ENCODE results near the gene AFG1L. TPM values are rescaled to one million over a fixed set of nuclear protein-coding genes. Genes with fewer than 3 reads are reported as not detected.

Gene AFG1L
- total and polyA plus RNA-seq, 7 donors: 2.1 to 6.9 (median 3.5) TPM

- no peak for DNase-seq
- TF ChIP-seq POLR2A (IDR thresholded peaks at IDR 0.05): no peak
- TF ChIP-seq CTCF (IDR thresholded peaks at IDR 0.05): no peak
- TF ChIP-seq POLR2AphosphoS5 (IDR thresholded peaks at IDR 0.05): no peak
- TF ChIP-seq EP300 (IDR thresholded peaks at IDR 0.05): no peak
- no peaks in the 10 kb centered on the region for H3K27me3 ChIP-seq
- 73 to 75% methylated on average over 3 of the region's 3 CpGs for WGBS, 2 donors
- H3K4me3 ChIP-seq: no peak overlapping the region
- H3K9me3 ChIP-seq: no peaks in the 10 kb centered on the region
- no peaks in the 10 kb centered on the region for H3K36me3 ChIP-seq
- intact Hi-C loops (cut with DNase I): no loop called here
- no peak overlapping the region for H3K27ac ChIP-seq
- H3K4me1 ChIP-seq: no peaks in the 10 kb centered on the region
These were observed 68.3 kb downstream of the AFG1L start for GRCh38 chr6:108363113-108363512.

- H3K36me3 ChIP-seq: no peaks in the 10 kb centered on the region
- no peak for DNase-seq
- 89 to 91% methylated on average over 6 of the region's 6 CpGs for WGBS, 2 donors
These were observed 69.0 kb downstream of the AFG1L start for GRCh38 chr6:108363889-108364313.

GRCh38 chr6:108364470-108364869 is 69.6 kb downstream of the AFG1L start:
- intact Hi-C loops (cut with DNase I): no loop called here
- H3K27ac ChIP-seq: no peak overlapping the region

More at GRCh38 chr6:108363889-108364313, 69.0 kb downstream of the AFG1L start:
- no peak overlapping the region for H3K4me3 ChIP-seq
- no peaks in the 10 kb centered on the region for H3K4me1 ChIP-seq
- H3K9me3 ChIP-seq: no peaks in the 10 kb centered on the region
- TF ChIP-seq POLR2A (IDR thresholded peaks at IDR 0.05) (no peak), EP300 (IDR thresholded peaks at IDR 0.05) (no peak), POLR2AphosphoS5 (IDR thresholded peaks at IDR 0.05) (no peak), CTCF (IDR thresholded peaks at IDR 0.05) (no peak)
- no peaks in the 10 kb centered on the region for H3K27me3 ChIP-seq
- no peak overlapping the region for H3K27ac ChIP-seq
- intact Hi-C loops (cut with DNase I): no loop called here

GRCh38 chr6:108365478-108365877 is 70.6 kb downstream of the AFG1L start:
- Histone ChIP-seq H3K9me3 (no peaks in the 10 kb centered on the region), H3K27ac (no peak overlapping the region), H3K27me3 (no peaks in the 10 kb centered on the region), H3K36me3 (no peaks in the 10 kb centered on the region), H3K4me1 (no peaks in the 10 kb centered on the region), H3K4me3 (no peak overlapping the region)
- TF ChIP-seq CTCF (IDR thresholded peaks at IDR 0.05) (no peak), POLR2AphosphoS5 (IDR thresholded peaks at IDR 0.05) (no peak), EP300 (IDR thresholded peaks at IDR 0.05) (no peak), POLR2A (IDR thresholded peaks at IDR 0.05) (no peak)
- intact Hi-C loops (cut with DNase I): no loop called here
- no peak for DNase-seq

More at GRCh38 chr6:108364470-108364869, 69.6 kb downstream of the AFG1L start:
- Histone ChIP-seq H3K27me3 (no peaks in the 10 kb centered on the region), H3K4me1 (no peaks in the 10 kb centered on the region), H3K4me3 (no peak overlapping the region), H3K9me3 (no peaks in the 10 kb centered on the region), H3K36me3 (no peaks in the 10 kb centered on the region)
- WGBS, 2 donors: 86 to 88% methylated on average over 3 of the region's 3 CpGs
- no peak for TF ChIP-seq CTCF (IDR thresholded peaks at IDR 0.05)
- no peak for TF ChIP-seq POLR2A (IDR thresholded peaks at IDR 0.05)
- TF ChIP-seq POLR2AphosphoS5 (IDR thresholded peaks at IDR 0.05): no peak
- DNase-seq: no peak

- no peak for DNase-seq
- TF ChIP-seq CTCF (IDR thresholded peaks at IDR 0.05): no peak
- Histone ChIP-seq H3K4me3 (no peak overlapping the region), H3K4me1 (no peaks in the 10 kb centered on the region), H3K27ac (no peak overlapping the region), H3K27me3 (no peaks in the 10 kb centered on the region), H3K36me3 (no peaks in the 10 kb centered on the region), H3K9me3 (no peaks in the 10 kb centered on the region)
- intact Hi-C loops (cut with DNase I): no loop called here
- WGBS, 2 donors: 96 to 97% methylated on average over 4 of the region's 4 CpGs
These were observed 71.4 kb downstream of the AFG1L start for GRCh38 chr6:108366236-108366635.
